ENCODE measurements around the gene PRKD2. TPM values are rescaled to one million over a fixed set of nuclear protein-coding genes. Genes with fewer than 3 reads are reported as not detected.

The PRKD2 gene
- total and polyA plus RNA-seq, 12 donors: 6.8 to 77.1 (median 26.8) TPM

DNA sequence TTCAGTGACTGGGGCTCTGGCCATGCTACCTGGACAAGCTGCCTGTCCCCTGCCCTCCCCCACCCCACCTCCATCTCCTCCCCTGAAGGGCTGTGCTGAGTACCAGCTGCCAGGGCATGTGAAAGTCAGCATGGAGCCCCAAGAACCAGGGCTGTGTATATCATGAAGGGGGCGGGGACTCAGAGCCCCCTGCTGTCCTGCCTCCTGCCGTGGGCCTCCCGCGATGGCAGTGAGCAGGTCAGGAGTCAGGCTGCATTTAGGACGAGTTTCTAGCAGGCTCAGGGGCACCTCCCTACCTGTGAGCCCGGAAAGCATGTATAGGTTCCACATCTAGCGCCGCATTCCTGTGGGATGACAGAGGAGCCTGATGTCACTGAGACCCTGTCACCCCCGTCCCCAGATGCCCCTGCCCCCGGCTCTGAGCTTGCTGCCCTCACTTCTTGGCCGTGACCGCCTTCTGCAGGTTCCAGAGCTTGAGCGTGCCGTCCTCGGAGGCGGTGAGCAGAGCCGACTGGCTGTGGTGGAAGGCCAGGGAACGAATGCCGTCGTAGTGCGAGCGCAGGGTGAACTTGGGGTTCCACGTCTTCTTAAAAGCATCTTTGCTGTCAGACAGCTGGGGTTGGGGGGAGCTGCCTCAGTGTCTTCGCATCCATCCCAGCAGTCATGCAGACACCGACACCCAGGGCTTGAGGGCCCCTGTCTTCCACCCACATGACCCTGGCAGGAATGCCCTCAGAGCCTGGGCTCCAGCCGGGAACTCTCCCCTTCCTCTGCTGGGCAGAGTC is 8.3 kb upstream of the PRKD2 start:
- H3K9me3 ChIP-seq (replicated peaks in 1 of 3): no peaks in the 10 kb centered on the region
- DNase-seq: no peak
- TF ChIP-seq, protein P1, sequence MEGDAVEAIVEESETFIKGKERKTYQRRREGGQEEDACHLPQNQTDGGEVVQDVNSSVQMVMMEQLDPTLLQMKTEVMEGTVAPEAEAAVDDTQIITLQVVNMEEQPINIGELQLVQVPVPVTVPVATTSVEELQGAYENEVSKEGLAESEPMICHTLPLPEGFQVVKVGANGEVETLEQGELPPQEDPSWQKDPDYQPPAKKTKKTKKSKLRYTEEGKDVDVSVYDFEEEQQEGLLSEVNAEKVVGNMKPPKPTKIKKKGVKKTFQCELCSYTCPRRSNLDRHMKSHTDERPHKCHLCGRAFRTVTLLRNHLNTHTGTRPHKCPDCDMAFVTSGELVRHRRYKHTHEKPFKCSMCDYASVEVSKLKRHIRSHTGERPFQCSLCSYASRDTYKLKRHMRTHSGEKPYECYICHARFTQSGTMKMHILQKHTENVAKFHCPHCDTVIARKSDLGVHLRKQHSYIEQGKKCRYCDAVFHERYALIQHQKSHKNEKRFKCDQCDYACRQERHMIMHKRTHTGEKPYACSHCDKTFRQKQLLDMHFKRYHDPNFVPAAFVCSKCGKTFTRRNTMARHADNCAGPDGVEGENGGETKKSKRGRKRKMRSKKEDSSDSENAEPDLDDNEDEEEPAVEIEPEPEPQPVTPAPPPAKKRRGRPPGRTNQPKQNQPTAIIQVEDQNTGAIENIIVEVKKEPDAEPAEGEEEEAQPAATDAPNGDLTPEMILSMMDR (IDR thresholded peaks at IDR 0.05): no peak
- no peak for TF ChIP-seq POLR2A (IDR thresholded peaks at IDR 0.05)
- H3K36me3 ChIP-seq (replicated peaks in 1 of 2): peaks cover 0 to 97% of the 10 kb centered on the region in 2 donors
- intact Hi-C loops (cut with DNase I): no loop called here
- no peaks in the 10 kb centered on the region for H3K27me3 ChIP-seq
- H3K4me3 ChIP-seq: no peak overlapping the region
- no peak overlapping the region for H3K27ac ChIP-seq
- WGBS, 4 donors: 88 to 94% (median 92%) methylated on average over 16 to 26 of the region's 26 CpGs
- H3K4me1 ChIP-seq (replicated peaks in 1 of 2): peaks cover 0 to 26% of the 10 kb centered on the region in 2 donors

GRCh38 chr19:46724468-46724867 is 7.6 kb upstream of the PRKD2 start:
- TF ChIP-seq, protein P1 (IDR thresholded peaks at IDR 0.05): no peak
- no peak for TF ChIP-seq POLR2A (IDR thresholded peaks at IDR 0.05)
- no peaks in the 10 kb centered on the region for H3K9me3 ChIP-seq (replicated peaks in 1 of 3)
- peaks cover 0 to 95% of the 10 kb centered on the region in 2 donors for H3K36me3 ChIP-seq (replicated peaks in 1 of 2)
- no peak overlapping the region for H3K4me3 ChIP-seq
- peaks cover 0 to 25% of the 10 kb centered on the region in 2 donors for H3K4me1 ChIP-seq (replicated peaks in 1 of 2)
- 75 to 95% (median 87%) methylated on average over 4 to 20 of the region's 20 CpGs for WGBS, 4 donors
- no peaks in the 10 kb centered on the region for H3K27me3 ChIP-seq
- no peak overlapping the region for H3K27ac ChIP-seq
- DNase-seq: no peak
- intact Hi-C loops (cut with DNase I): no loop called here

DNA sequence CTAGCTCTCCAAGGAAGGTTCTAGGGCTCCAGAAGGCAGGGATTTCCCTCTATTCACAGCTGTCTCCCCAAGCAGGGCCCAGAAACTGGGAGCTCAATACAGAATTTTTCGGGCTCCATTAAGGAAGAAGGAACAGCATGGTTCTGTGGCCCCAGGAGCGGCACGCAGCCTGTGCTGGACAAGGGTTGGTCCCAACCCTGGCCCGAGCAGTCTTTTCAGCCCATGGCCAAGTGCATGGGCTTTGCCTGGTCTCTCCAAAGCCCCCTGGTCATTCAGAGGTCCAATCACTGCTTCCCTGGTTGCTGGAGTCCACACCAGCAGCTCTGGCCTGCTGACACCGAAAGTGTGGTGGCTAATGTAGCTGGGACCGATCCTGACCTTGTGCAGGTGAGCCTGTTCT is 6.6 kb upstream of the PRKD2 start:
- 95 to 97% (median 96%) methylated on average over 5 to 6 of the region's 6 CpGs; no CpG with 5 or more reads in 1 of the 4 donors for WGBS, 4 donors
- Histone ChIP-seq H3K4me3 (no peak overlapping the region), H3K9me3 (replicated peaks in 1 of 3) (no peaks in the 10 kb centered on the region), H3K27me3 (no peaks in the 10 kb centered on the region), H3K4me1 (replicated peaks in 1 of 2) (peaks cover 0 to 17% of the 10 kb centered on the region in 2 donors), H3K27ac (no peak overlapping the region), H3K36me3 (replicated peaks in 1 of 2) (peaks cover 0 to 86% of the 10 kb centered on the region in 2 donors)
- intact Hi-C loops (cut with DNase I): no loop called here
- DNase-seq: no peak
- no peak for TF ChIP-seq POLR2A (IDR thresholded peaks at IDR 0.05)
- TF ChIP-seq, protein P1 (IDR thresholded peaks at IDR 0.05): no peak

DNA sequence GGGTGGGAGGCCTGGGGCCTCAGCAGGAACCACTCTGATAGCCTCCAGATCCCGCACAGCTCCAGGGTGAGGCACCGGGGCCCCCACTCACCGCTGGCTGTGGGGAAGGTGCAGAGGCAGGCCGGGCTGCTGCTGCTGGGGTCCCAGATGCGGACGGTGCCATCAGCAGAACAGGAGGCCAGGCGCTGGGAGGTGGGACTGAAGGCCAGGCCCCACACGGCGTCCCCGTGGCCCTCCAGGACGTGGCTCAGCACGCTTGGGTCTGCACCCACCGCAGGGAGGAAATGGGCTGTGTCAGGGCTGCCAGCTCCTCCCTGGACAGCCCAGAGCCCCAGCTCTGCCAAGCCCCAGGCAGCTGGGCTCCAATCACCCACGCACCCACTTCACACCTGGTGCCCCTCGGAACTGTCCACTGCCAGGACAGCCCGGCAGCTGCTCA is 6.1 kb upstream of the PRKD2 start:
- Histone ChIP-seq H3K36me3 (replicated peaks in 1 of 2) (peaks cover 0 to 82% of the 10 kb centered on the region in 2 donors), H3K27ac (peak overlapping the region in 1 of 5 donors; percentile 5), H3K4me3 (no peak overlapping the region), H3K9me3 (replicated peaks in 1 of 3) (no peaks in the 10 kb centered on the region), H3K4me1 (replicated peaks in 1 of 2) (peaks cover 0 to 13% of the 10 kb centered on the region in 2 donors), H3K27me3 (no peaks in the 10 kb centered on the region)
- no peak for TF ChIP-seq POLR2A (IDR thresholded peaks at IDR 0.05)
- 70 to 78% (median 74%) methylated on average over 6 to 16 of the region's 16 CpGs; no CpG with 5 or more reads in 1 of the 4 donors for WGBS, 4 donors
- intact Hi-C loops (cut with DNase I): no loop called here
- no peak for DNase-seq

Measured in adrenal gland (tissue), 12 donors.